ENCODE data around the gene SYNE2. TPM values are rescaled to one million over a fixed set of nuclear protein-coding genes. Genes with fewer than 3 reads are reported as not detected.
A peak's percentile ranks its signal among the peaks of the same experiment; 100 is the strongest.

The SYNE2 gene
- total and polyA plus RNA-seq, 4 donors: 26.9 to 208 (median 67.9) TPM

DNA sequence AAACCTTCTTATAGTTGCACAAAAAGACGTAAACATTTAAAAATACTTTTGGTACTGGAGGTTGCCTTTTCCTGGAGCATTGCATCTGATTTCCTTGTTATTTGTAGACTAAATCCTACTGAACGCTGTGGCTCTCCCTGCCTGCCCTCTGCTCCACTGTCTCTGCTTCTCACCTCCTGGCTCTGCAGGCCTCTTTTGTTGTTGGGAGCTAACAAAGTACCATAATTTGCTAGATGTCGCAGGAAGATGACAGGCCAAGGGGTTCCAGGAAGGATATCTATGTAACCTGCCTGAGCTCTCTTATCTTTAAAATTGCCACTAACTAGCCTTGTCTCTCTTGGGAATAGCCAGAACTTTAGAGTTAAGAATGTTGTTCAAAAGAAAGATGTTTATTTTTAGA, 21.4 kb downstream of the SYNE2 start:
- WGBS, 2 donors: 57 to 74% methylated on average over 3 of the region's 3 CpGs
- no peak for ATAC-seq (ENCODE audit: insufficient read depth, low FRiP score)
- Histone ChIP-seq H3K27ac (ENCODE audit: low read depth in 1 of 2, low read length in 1 of 2) (peak overlapping the region; percentile 66 to 79), H3K9me3 (ENCODE audit: control insufficient read depth in 4 of 4, insufficient read depth in 3 of 4, low read length in 3 of 4) (no peaks in the 10 kb centered on the region), H3K27me3 (ENCODE audit: control insufficient read depth in 3 of 3, insufficient read depth in 3 of 3, low read length in 2 of 3) (no peaks in the 10 kb centered on the region), H3K36me3 (ENCODE audit: control insufficient read depth in 4 of 4, insufficient read depth in 4 of 4, low read length in 4 of 4) (no peaks in the 10 kb centered on the region), H3K9ac (ENCODE audit: insufficient read depth in 1 of 2, low read length in 2 of 2) (peak overlapping the region in 1 of 2 donors; percentile 7), H3K4me1 (ENCODE audit: control insufficient read depth in 5 of 5, insufficient read depth in 5 of 5, low read length in 5 of 5) (peaks cover 4 to 31% (median 7%) of the 10 kb centered on the region in 5 donors), H3K4me3 (no peak overlapping the region)
- TF ChIP-seq, protein P1, sequence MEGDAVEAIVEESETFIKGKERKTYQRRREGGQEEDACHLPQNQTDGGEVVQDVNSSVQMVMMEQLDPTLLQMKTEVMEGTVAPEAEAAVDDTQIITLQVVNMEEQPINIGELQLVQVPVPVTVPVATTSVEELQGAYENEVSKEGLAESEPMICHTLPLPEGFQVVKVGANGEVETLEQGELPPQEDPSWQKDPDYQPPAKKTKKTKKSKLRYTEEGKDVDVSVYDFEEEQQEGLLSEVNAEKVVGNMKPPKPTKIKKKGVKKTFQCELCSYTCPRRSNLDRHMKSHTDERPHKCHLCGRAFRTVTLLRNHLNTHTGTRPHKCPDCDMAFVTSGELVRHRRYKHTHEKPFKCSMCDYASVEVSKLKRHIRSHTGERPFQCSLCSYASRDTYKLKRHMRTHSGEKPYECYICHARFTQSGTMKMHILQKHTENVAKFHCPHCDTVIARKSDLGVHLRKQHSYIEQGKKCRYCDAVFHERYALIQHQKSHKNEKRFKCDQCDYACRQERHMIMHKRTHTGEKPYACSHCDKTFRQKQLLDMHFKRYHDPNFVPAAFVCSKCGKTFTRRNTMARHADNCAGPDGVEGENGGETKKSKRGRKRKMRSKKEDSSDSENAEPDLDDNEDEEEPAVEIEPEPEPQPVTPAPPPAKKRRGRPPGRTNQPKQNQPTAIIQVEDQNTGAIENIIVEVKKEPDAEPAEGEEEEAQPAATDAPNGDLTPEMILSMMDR (IDR thresholded peaks at IDR 0.05; ENCODE audit: control extremely low read depth, extremely low read depth): no peak
- no peak for DNase-seq

DNA sequence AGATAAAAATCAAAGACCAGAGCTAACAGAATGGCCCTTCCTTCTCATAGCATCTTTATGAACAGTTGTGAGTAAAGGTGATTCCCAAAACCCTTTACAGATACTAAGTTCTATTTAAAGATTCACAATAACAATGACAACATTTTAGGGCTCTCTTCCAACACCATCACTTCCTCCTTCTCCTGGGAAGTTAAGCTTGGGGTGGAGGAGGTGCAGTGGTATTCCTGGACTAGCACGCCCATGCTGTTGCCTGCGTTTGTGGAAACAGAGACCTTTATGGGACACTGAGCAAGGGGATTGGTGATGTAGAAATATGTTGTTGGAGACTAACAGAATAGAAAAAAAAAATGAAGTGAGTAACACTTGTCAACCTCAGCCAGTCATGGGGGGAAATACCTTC, 22.5 kb downstream of the SYNE2 start:
- H3K27me3 ChIP-seq (ENCODE audit: control insufficient read depth in 3 of 3, insufficient read depth in 3 of 3, low read length in 2 of 3): no peaks in the 10 kb centered on the region
- H3K4me1 ChIP-seq (ENCODE audit: control insufficient read depth in 5 of 5, insufficient read depth in 5 of 5, low read length in 5 of 5): peaks cover 4 to 28% (median 7%) of the 10 kb centered on the region in 5 donors
- H3K9me3 ChIP-seq (ENCODE audit: control insufficient read depth in 4 of 4, insufficient read depth in 3 of 4, low read length in 3 of 4): no peaks in the 10 kb centered on the region
- no peak overlapping the region for H3K4me3 ChIP-seq
- DNase-seq: peak in 1 of 3 donors; percentile 39
- H3K9ac ChIP-seq (ENCODE audit: insufficient read depth in 1 of 2, low read length in 2 of 2): no peak overlapping the region
- 53 to 70% methylated on average over 2 of the region's 2 CpGs for WGBS, 2 donors
- ATAC-seq (ENCODE audit: insufficient read depth, low FRiP score): no peak
- TF ChIP-seq, protein P1 (IDR thresholded peaks at IDR 0.05; ENCODE audit: control extremely low read depth, extremely low read depth): no peak
- no peaks in the 10 kb centered on the region for H3K36me3 ChIP-seq (ENCODE audit: control insufficient read depth in 4 of 4, insufficient read depth in 4 of 4, low read length in 4 of 4)
- peak overlapping the region in 1 of 2 donors; percentile 91 for H3K27ac ChIP-seq (ENCODE audit: low read depth in 1 of 2, low read length in 1 of 2)

DNA sequence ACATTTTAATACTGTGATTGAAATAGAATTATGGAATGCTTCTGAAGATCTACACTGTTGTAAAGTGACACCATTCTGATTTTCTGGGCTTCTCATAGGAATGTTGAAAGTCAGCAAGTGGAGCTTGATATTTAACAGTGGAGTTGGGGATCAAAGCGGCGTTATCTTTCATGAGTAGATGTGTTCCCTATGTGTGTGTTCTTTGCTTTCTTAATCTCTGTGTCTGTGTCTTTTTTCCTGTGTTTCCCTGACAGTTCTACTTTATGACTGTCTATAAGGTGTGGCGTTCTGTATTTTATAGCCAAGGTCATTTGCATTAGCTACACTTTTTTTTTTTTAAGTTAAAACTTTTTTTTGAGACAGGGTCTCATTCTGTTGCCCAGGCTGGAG, 24.7 kb downstream of the SYNE2 start:
- no peaks in the 10 kb centered on the region for H3K36me3 ChIP-seq (ENCODE audit: control insufficient read depth in 4 of 4, insufficient read depth in 4 of 4, low read length in 4 of 4)
- TF ChIP-seq, protein P1 (IDR thresholded peaks at IDR 0.05; ENCODE audit: control extremely low read depth, extremely low read depth): no peak
- H3K27me3 ChIP-seq (ENCODE audit: control insufficient read depth in 3 of 3, insufficient read depth in 3 of 3, low read length in 2 of 3): no peaks in the 10 kb centered on the region
- H3K4me1 ChIP-seq (ENCODE audit: control insufficient read depth in 5 of 5, insufficient read depth in 5 of 5, low read length in 5 of 5): peaks cover 3 to 28% (median 7%) of the 10 kb centered on the region in 5 donors
- peak overlapping the region in 1 of 2 donors; percentile 68 for H3K27ac ChIP-seq (ENCODE audit: low read depth in 1 of 2, low read length in 1 of 2)
- DNase-seq: no peak
- ATAC-seq (ENCODE audit: insufficient read depth, low FRiP score): no peak
- H3K4me3 ChIP-seq: no peak overlapping the region
- no peaks in the 10 kb centered on the region for H3K9me3 ChIP-seq (ENCODE audit: control insufficient read depth in 4 of 4, insufficient read depth in 3 of 4, low read length in 3 of 4)
- no peak overlapping the region for H3K9ac ChIP-seq (ENCODE audit: insufficient read depth in 1 of 2, low read length in 2 of 2)
- 94 to 99% methylated on average over 3 of the region's 3 CpGs for WGBS, 2 donors

DNA sequence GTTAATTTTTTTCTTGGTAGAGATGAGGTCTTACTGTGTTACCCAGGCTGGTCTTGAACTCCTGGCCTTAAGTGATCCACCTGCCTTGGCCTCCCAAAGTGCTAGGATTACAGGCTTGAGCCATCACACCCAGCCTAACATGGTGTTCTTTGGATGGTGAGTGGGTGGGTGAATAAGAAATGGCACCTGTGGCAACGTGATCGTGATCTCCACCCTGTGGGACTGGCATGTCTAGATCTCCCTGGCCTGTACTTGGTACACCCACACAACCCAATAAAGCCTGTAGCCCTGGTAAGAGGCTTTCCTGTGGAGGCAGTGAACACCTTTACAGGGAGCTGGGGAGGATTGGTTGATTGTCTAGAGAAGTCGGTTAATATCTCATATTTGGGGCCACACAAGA, 25.2 kb downstream of the SYNE2 start:
- Histone ChIP-seq H3K36me3 (ENCODE audit: control insufficient read depth in 4 of 4, insufficient read depth in 4 of 4, low read length in 4 of 4) (no peaks in the 10 kb centered on the region), H3K4me3 (no peak overlapping the region), H3K27ac (ENCODE audit: low read depth in 1 of 2, low read length in 1 of 2) (no peak overlapping the region), H3K9ac (ENCODE audit: insufficient read depth in 1 of 2, low read length in 2 of 2) (no peak overlapping the region), H3K9me3 (ENCODE audit: control insufficient read depth in 4 of 4, insufficient read depth in 3 of 4, low read length in 3 of 4) (no peaks in the 10 kb centered on the region), H3K4me1 (ENCODE audit: control insufficient read depth in 5 of 5, insufficient read depth in 5 of 5, low read length in 5 of 5) (peaks cover 3 to 28% (median 7%) of the 10 kb centered on the region in 5 donors), H3K27me3 (ENCODE audit: control insufficient read depth in 3 of 3, insufficient read depth in 3 of 3, low read length in 2 of 3) (no peaks in the 10 kb centered on the region)
- WGBS, 2 donors: 96 to 98% methylated on average over 3 of the region's 3 CpGs
- TF ChIP-seq, protein P1 (IDR thresholded peaks at IDR 0.05; ENCODE audit: control extremely low read depth, extremely low read depth): no peak
- no peak for DNase-seq
- no peak for ATAC-seq (ENCODE audit: insufficient read depth, low FRiP score)

Measured in lung (tissue), 12 donors.